Lower leg skin (tissue), 3 donors: ENCODE data around the gene OFD1.

Experiments
- POLR2A ChIP-seq, 2 donors: fragments of 450-650 bp; IDR thresholded peaks; one replicate each; pipeline ENCODE4 v1.6.1; 2016 to 2017; ENCODE audit warnings: antibody characterized with exemption in 2 of 2, mild to moderate bottlenecking in 1 of 2, moderate library complexity in 1 of 2
- TF ChIP-seq, protein P1 (sequence below), 3 donors: fragments of 450-650 bp; IDR thresholded peaks; one replicate each; pipeline ENCODE4 v1.5.1; 2016; ENCODE audit warnings: antibody characterized with exemption in 3 of 3, mild to moderate bottlenecking in 3 of 3, moderate library complexity in 2 of 3

DNA sequence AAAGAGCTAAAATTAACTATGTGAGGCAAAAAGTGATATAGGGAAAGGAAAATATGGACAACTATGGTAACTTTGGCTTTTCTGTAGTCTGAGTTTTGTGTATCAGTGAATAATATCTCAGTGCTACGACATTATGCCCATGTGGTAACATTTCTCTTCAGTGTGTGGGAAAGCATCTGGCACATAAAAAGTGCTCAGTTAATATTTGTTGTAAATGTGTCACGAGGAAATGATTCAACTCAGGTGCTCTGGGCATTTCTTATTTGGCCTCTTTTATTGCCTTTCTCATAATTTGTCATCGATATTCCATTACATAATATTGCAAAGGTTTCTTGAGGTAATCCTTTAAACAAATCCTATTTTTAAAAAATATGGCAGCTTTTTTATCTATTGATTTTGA, 17.6 kb downstream of the OFD1 start:
- TF ChIP-seq, protein P1, sequence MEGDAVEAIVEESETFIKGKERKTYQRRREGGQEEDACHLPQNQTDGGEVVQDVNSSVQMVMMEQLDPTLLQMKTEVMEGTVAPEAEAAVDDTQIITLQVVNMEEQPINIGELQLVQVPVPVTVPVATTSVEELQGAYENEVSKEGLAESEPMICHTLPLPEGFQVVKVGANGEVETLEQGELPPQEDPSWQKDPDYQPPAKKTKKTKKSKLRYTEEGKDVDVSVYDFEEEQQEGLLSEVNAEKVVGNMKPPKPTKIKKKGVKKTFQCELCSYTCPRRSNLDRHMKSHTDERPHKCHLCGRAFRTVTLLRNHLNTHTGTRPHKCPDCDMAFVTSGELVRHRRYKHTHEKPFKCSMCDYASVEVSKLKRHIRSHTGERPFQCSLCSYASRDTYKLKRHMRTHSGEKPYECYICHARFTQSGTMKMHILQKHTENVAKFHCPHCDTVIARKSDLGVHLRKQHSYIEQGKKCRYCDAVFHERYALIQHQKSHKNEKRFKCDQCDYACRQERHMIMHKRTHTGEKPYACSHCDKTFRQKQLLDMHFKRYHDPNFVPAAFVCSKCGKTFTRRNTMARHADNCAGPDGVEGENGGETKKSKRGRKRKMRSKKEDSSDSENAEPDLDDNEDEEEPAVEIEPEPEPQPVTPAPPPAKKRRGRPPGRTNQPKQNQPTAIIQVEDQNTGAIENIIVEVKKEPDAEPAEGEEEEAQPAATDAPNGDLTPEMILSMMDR (IDR thresholded peaks at IDR 0.05), result no peak
- no peak for TF ChIP-seq POLR2A (IDR thresholded peaks at IDR 0.05)
